Neural cell (in vitro differentiated cells): Measurements from ENCODE around the gene SAMD8. TPM values are rescaled to one million over a fixed set of nuclear protein-coding genes. Genes with fewer than 3 reads are reported as not detected.
A peak's percentile ranks its signal among the peaks of the same experiment; 100 is the strongest.
"Not testable (repeated sequence)": the region's sequence is repeated elsewhere in the genome, so short reads cannot be mapped to it uniquely, and the experiment has no call there.

Experiments used
- H2AFZ ChIP-seq: fragments of 200-600, 300-800 bp; sonication (generic), shearing (Covaris generic); 2 replicates; pipeline ENCODE4 v1.6.0; 2014; ENCODE audit warnings: low read depth, mild to moderate bottlenecking, antibody characterized with exemption, low read length, moderate library complexity
- H3F3A ChIP-seq: fragments of 200-600 bp; shearing (Covaris generic); 2 replicates; pipeline ENCODE4 v1.6.1; 2016; ENCODE audit warnings: mild to moderate bottlenecking, moderate library complexity, mixed read lengths, antibody characterized with exemption, low read length; ENCODE audit not compliant: insufficient read depth, poor library complexity, severe bottlenecking
- H3K27ac ChIP-seq: fragments of 200-600, 300-800 bp; sonication (generic), shearing (Covaris generic); 2 replicates; pipeline ENCODE4 v1.5.1; 2014; ENCODE audit warnings: mild to moderate bottlenecking, low read length, moderate library complexity
- H3K27me3 ChIP-seq: fragments of 300-800, 200-600 bp; sonication (generic), shearing (Covaris generic); 2 replicates; pipeline ENCODE4 v1.6.0; 2014; ENCODE audit warnings: mild to moderate bottlenecking, low read depth, low read length, moderate library complexity; ENCODE audit not compliant: insufficient read depth
- H3K36me3 ChIP-seq: fragments of 300-800, 200-600 bp; sonication (generic), shearing (Covaris generic); 2 replicates; pipeline ENCODE4 v1.5.1; 2014; ENCODE audit warnings: mild to moderate bottlenecking, antibody characterized with exemption, low read length, moderate library complexity; ENCODE audit not compliant: insufficient read depth
- H3K4me2 ChIP-seq: fragments of 300-800, 200-600 bp; sonication (generic), shearing (Covaris generic); 2 replicates; pipeline ENCODE4 v1.6.0; 2014; ENCODE audit warnings: mild to moderate bottlenecking, low read length
- H3K4me3 ChIP-seq: fragments of 300-800, 200-600 bp; sonication (generic), shearing (Covaris generic); 2 replicates; pipeline ENCODE4 v1.5.1; 2014; ENCODE audit warnings: mild to moderate bottlenecking, low read length, moderate library complexity
- H3K79me2 ChIP-seq: fragments of 200-600 bp; shearing (Covaris generic); replicated peaks from 2 replicates; pipeline ENCODE4 v1.6.0; 2014; ENCODE audit warnings: mild to moderate bottlenecking, low read length, moderate library complexity; ENCODE audit not compliant: insufficient read depth
- H3K9ac ChIP-seq: fragments of 300-800, 200-600 bp; sonication (generic), shearing (Covaris generic); 2 replicates; pipeline ENCODE4 v1.6.1; 2016; ENCODE audit warnings: mild to moderate bottlenecking, low read length, mixed read lengths
- H3K9me2 ChIP-seq: fragments of 200-600 bp; shearing (Covaris generic); 2 replicates; pipeline ENCODE4 v1.6.1; 2016; ENCODE audit warnings: mild to moderate bottlenecking, low read length, mixed read lengths; ENCODE audit not compliant: insufficient read depth
- H3K9me3 ChIP-seq: fragments of 200-600, 300-800 bp; sonication (generic), shearing (Covaris generic); 2 replicates; pipeline ENCODE4 v1.6.1; 2016; ENCODE audit warnings: mild to moderate bottlenecking, mixed run types, low read length, moderate library complexity, mixed read lengths
- H4K20me1 ChIP-seq: fragments of 200-600 bp; shearing (Covaris generic); 2 replicates; pipeline ENCODE4 v1.6.1; 2016; ENCODE audit warnings: mild to moderate bottlenecking, mixed run types; ENCODE audit not compliant: insufficient read depth
- EP300 ChIP-seq: fragments of 450-650 bp; conservative IDR thresholded peaks from 2 replicates; pipeline ENCODE4 v1.6.1; 2014; ENCODE audit warnings: antibody characterized with exemption, mild to moderate bottlenecking, moderate library complexity; ENCODE audit not compliant: poor library complexity, severe bottlenecking
- EZH2 ChIP-seq: fragments of 200-600, 300-800 bp; shearing (Covaris generic), sonication (generic); IDR thresholded peaks from 2 replicates; pipeline ENCODE4 v1.6.1; 2014; ENCODE audit warnings: antibody characterized with exemption, low read length, borderline replicate concordance, mild to moderate bottlenecking; ENCODE audit not compliant: insufficient read depth, poor library complexity, severe bottlenecking
- MXI1 ChIP-seq: fragments of 450-650 bp; conservative IDR thresholded peaks from 2 replicates; pipeline ENCODE4 v1.6.1; 2014; ENCODE audit warnings: antibody characterized with exemption, mild to moderate bottlenecking; ENCODE audit not compliant: poor library complexity, severe bottlenecking
- POLR2AphosphoS5 ChIP-seq: IDR thresholded peaks from 2 replicates; pipeline ENCODE4 v1.6.1; 2012
- RAD21 ChIP-seq: fragments of 450-650 bp; conservative IDR thresholded peaks from 2 replicates; pipeline ENCODE4 v1.6.1; 2014; ENCODE audit warnings: antibody characterized with exemption, mild to moderate bottlenecking, moderate library complexity
- SMC3 ChIP-seq: fragments of 450-650 bp; conservative IDR thresholded peaks from 2 replicates; pipeline ENCODE4 v1.6.1; 2014; ENCODE audit warnings: antibody characterized with exemption, mild to moderate bottlenecking, moderate library complexity; ENCODE audit not compliant: poor library complexity
- TAF1 ChIP-seq: IDR thresholded peaks from 2 replicates; pipeline ENCODE4 v1.6.1; 2012; ENCODE audit warnings: low read depth
- polyA plus RNA-seq: library from polyadenylated mRNA; depleted of rRNA; stranded (reverse); fragments of >200 nt; gene quantifications from 2 replicates; pipeline ENCODE4 v1.2.3, GENCODE V29; 2014
- TF ChIP-seq, protein P1 (sequence below): fragments of 450-650 bp; IDR thresholded peaks from 2 replicates; pipeline ENCODE4 v1.5.1; 2014; ENCODE audit warnings: antibody characterized with exemption, mild to moderate bottlenecking, moderate library complexity; ENCODE audit not compliant: poor library complexity, severe bottlenecking
- TF ChIP-seq, protein P2 (sequence below): IDR thresholded peaks from 2 replicates; pipeline ENCODE4 v1.6.1; 2012; ENCODE audit warnings: borderline replicate concordance

Gene SAMD8
- polyA plus RNA-seq, 1 donor from 2014 or later, result 32.9 TPM

DNA sequence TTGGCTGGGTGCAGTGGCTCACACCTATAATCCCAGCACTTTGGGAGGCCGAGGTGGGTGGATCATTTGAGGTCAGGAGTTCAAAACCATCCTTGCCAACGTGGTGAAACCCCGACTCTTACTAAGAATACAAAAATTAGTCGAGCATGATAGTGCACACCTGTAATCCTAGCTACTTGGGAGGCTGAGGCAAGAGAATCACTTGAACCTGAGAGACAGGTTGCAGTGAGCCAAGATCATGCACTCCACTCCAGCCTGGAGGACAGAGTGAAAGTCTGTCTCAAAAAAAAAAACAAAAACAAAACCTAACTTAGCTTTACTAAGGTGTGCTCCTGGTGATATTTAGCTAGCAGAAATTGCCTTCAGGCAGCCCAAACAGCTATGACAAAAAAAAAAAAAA, 74.9 kb downstream of the SAMD8 start:
- Histone ChIP-seq H3K9ac (no peak overlapping the region), H2AFZ (no peak overlapping the region), H3K36me3 (no peaks in the 10 kb centered on the region), H3K4me3 (no peak overlapping the region), H3K4me2 (no peak overlapping the region), H3K27me3 (no peaks in the 10 kb centered on the region), H3K79me2 (no peaks in the 10 kb centered on the region), H4K20me1 (no peaks in the 10 kb centered on the region), H3K27ac (no peak overlapping the region), H3F3A (no peaks in the 10 kb centered on the region), H3K9me2 (no peaks in the 10 kb centered on the region), H3K9me3 (no peaks in the 10 kb centered on the region)
- TF ChIP-seq POLR2AphosphoS5, result no peak
- no peak for TF ChIP-seq MXI1
- TF ChIP-seq EZH2, result no peak
- no peak for TF ChIP-seq TAF1
- TF ChIP-seq, protein P1, sequence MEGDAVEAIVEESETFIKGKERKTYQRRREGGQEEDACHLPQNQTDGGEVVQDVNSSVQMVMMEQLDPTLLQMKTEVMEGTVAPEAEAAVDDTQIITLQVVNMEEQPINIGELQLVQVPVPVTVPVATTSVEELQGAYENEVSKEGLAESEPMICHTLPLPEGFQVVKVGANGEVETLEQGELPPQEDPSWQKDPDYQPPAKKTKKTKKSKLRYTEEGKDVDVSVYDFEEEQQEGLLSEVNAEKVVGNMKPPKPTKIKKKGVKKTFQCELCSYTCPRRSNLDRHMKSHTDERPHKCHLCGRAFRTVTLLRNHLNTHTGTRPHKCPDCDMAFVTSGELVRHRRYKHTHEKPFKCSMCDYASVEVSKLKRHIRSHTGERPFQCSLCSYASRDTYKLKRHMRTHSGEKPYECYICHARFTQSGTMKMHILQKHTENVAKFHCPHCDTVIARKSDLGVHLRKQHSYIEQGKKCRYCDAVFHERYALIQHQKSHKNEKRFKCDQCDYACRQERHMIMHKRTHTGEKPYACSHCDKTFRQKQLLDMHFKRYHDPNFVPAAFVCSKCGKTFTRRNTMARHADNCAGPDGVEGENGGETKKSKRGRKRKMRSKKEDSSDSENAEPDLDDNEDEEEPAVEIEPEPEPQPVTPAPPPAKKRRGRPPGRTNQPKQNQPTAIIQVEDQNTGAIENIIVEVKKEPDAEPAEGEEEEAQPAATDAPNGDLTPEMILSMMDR, result no peak
- no peak for TF ChIP-seq SMC3
- TF ChIP-seq EP300, result no peak
- TF ChIP-seq, protein P2, sequence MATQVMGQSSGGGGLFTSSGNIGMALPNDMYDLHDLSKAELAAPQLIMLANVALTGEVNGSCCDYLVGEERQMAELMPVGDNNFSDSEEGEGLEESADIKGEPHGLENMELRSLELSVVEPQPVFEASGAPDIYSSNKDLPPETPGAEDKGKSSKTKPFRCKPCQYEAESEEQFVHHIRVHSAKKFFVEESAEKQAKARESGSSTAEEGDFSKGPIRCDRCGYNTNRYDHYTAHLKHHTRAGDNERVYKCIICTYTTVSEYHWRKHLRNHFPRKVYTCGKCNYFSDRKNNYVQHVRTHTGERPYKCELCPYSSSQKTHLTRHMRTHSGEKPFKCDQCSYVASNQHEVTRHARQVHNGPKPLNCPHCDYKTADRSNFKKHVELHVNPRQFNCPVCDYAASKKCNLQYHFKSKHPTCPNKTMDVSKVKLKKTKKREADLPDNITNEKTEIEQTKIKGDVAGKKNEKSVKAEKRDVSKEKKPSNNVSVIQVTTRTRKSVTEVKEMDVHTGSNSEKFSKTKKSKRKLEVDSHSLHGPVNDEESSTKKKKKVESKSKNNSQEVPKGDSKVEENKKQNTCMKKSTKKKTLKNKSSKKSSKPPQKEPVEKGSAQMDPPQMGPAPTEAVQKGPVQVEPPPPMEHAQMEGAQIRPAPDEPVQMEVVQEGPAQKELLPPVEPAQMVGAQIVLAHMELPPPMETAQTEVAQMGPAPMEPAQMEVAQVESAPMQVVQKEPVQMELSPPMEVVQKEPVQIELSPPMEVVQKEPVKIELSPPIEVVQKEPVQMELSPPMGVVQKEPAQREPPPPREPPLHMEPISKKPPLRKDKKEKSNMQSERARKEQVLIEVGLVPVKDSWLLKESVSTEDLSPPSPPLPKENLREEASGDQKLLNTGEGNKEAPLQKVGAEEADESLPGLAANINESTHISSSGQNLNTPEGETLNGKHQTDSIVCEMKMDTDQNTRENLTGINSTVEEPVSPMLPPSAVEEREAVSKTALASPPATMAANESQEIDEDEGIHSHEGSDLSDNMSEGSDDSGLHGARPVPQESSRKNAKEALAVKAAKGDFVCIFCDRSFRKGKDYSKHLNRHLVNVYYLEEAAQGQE, result no peak
- TF ChIP-seq RAD21, result no peak

DNA sequence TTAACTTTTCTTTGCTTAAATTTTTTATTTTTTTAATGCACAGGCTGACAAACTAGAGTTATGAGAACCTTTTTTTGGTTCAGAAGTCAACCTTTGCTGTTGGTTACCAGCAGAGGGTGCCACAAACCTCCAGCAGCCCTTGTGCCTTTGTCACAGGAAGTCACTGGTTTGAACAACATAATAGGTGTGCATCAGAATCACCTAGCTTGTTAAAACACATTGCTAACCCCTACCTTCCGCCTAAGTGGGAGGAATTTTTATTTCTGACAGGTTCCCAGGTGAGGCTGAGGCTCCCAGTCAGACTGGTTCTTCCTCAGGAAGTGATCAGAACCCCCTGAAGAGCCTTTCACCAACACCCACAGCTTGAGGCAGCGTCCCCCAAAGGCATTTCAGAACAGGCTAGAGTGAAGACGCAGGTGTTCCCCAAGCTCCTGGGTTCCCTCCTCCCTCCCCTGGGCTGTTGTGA, 76.5 kb downstream of the SAMD8 start:
- Histone ChIP-seq H3K9ac (no peak overlapping the region), H3K27ac (no peak overlapping the region), H4K20me1 (no peaks in the 10 kb centered on the region), H3K36me3 (no peaks in the 10 kb centered on the region), H3K4me3 (no peak overlapping the region), H3K9me2 (no peaks in the 10 kb centered on the region), H3K79me2 (no peaks in the 10 kb centered on the region), H3F3A (no peaks in the 10 kb centered on the region), H3K4me2 (no peak overlapping the region), H3K27me3 (no peaks in the 10 kb centered on the region), H2AFZ (no peak overlapping the region), H3K9me3 (no peaks in the 10 kb centered on the region)
- TF ChIP-seq EP300 (no peak), RAD21 (peak; percentile 57), SMC3 (peak; percentile 61), EZH2 (no peak)
- TF ChIP-seq, protein P1, result peak; percentile 61
- TF ChIP-seq, protein P2, result no peak

DNA sequence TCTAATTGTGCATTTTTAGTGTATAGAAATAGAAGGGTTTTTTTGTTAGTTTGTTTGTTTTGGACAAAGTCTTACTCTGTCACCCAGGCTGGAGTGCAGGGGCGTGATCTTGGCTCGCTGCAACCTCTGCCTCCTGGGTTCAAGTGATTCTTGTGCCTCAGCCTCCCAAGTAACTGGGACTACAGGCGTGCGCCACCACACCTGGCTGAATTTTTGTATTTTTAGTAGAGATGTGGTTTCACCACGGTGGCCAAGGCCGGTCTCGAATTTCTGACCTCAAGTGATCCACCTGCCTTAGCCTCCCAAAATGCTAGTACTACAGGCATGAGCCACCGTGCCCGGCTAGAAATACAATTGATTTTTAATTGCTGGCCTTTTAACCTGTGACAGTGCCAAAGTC, 77.1 kb downstream of the SAMD8 start:
- H3K79me2 ChIP-seq, H3K36me3 ChIP-seq, H3K9me3 ChIP-seq, H2AFZ ChIP-seq, H4K20me1 ChIP-seq, H3K27ac ChIP-seq, H3K27me3 ChIP-seq, H3K9ac ChIP-seq, H3K9me2 ChIP-seq, H3K4me2 ChIP-seq, H3F3A ChIP-seq, H3K4me3 ChIP-seq: not testable (repeated sequence)
